ENCODE data around the gene RPAP2.
"Not testable (repeated sequence)": the region's sequence is repeated elsewhere in the genome, so short reads cannot be mapped to it uniquely, and the experiment has no call there.

The RPAP2 gene

GRCh38 chr1:92298573-92299476 lies at the start of gene RPAP2, which contains the start of gene GLMN:
Gene RPAP2, plus strand, starts transcription at chr1:92299059. Its CDS starts 15 bp downstream, at chr1:92299074.
Gene GLMN, minus strand, starts transcription at chr1:92298987. Its CDS starts 988 bp downstream, at chr1:92297999.
- DNase-seq (ENCODE audit: low read depth, low spot score), result no peak

- not testable (repeated sequence) for DNase-seq (ENCODE audit: low read depth, low spot score)
Observed at GRCh38 chr1:92254714-92255113, 44.1 kb upstream of the RPAP2 start.

DNA sequence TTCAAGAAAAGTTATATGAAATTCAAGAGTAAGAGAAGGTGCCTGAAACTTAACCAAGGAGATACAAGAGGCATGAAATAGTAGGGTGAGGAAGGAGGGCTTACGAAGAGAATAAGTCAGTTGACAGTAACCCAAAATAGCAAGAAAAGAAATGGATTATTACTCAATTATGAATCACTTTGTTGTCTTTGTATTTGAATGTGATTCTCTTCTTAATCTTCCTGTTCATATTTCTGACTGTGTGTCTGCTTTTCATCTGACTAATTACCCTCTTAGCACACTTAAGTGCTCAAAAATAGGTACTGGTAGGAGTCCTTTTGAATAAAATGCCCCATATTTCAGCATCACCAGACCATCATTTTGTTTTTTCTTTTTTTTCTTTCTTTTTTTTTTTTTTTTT lies 39.5 kb upstream of the RPAP2 start:
- no peak for DNase-seq (ENCODE audit: low read depth, low spot score)

- DNase-seq (ENCODE audit: low read depth, low spot score), result no peak
Observed at GRCh38 chr1:92262516-92262915, 36.3 kb upstream of the RPAP2 start.

GRCh38 chr1:92273039-92273438 lies 25.8 kb upstream of the RPAP2 start:
- no peak for DNase-seq (ENCODE audit: low read depth, low spot score)

- DNase-seq (ENCODE audit: low read depth, low spot score), result no peak
Observed at GRCh38 chr1:92274939-92275338, 23.9 kb upstream of the RPAP2 start.

GRCh38 chr1:92276082-92276481 lies 22.8 kb upstream of the RPAP2 start:
- DNase-seq (ENCODE audit: low read depth, low spot score), result no peak

DNA sequence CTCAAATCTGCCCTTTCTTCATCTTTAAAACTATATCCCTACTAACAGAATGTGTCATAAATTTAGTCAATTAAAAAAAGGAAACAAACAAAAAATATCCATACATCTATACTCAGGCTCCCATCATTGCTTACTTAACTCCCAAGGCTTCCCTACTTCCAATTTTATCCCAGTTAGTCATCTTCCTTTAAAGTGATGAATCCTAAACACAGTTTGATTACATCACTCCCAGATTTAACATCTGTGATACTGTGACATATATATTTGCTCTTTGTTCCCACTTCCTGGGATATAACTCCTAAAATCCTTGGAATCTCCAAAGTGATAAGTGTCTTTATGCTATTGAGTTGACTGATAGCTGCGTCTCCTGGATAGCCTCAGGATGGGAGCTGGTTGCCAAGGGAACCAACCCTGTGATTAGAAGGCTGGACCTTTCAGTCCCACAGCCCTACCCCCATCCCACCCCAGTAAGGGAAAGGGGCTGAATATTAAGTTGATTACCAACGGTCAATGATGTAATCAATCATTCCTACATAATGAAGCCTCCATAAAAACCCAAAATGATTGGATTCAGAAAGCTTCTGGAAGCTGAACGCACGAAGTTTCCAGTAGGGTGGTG lies 21.6 kb upstream of the RPAP2 start:
- DNase-seq (ENCODE audit: low read depth, low spot score), result no peak

DNA sequence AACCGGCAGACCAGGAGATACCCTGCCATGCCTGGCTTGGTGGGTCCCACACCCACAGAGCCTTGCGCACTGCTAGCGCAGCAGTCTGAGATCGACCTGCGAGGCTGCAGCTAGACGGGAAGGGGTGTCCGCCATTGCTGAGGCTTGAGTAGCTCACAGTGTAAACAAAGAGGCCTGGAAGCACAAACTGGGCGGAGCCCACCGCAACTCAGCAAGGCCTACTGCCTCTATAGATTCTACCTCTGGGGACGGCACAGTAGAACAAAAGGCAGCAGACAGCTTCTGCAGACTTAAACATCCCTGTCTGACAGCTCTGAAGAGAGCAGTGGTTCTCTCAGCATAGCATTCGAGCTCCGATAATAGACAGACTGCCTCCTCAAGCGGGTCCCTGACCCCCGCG lies 19.1 kb upstream of the RPAP2 start:
- not testable (repeated sequence) for DNase-seq (ENCODE audit: low read depth, low spot score)

DNA sequence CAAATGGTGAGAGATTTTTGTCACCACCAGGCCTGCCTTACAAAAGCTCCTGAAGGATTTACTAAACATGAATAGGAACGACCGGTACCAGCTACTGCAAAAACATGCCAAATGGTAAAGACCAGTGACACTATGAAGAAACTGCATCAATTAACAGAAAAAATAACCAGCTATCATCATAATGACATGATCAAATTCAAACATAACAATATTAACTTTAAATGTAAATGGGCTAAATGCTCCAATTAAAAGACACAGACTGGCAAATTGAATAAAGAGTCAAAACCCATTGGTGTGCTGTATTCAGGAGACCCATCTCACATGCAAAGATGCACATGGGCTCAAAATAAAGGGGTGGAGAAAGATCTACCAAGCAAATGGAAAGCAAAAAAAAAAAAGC lies 17.4 kb upstream of the RPAP2 start:
- not testable (repeated sequence) for DNase-seq (ENCODE audit: low read depth, low spot score)

GRCh38 chr1:92291372-92291999 lies 7.4 kb upstream of the RPAP2 start:
- no peak for DNase-seq (ENCODE audit: low read depth, low spot score)

DNA sequence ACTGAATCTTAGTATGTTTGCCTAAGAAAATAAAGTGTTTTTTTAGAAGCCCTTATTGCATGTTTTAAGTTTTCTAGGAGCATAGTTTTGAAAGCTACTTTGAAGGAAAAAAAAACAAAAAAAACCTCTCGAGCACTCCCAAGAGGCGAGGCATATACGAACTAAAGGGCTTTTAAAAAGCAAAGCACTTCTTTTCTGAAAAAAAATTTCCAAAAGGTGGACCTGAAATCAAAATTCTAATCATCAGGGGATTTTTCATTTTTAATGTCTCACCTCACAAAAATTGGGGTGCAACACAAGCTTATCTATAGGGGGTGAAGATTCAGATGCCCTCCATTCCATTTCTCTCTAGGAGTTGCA lies 666 bp upstream of the RPAP2 start:
- DNase-seq (ENCODE audit: low read depth, low spot score), result no peak

GRCh38 chr1:92299477-92300150 lies 755 bp downstream of the RPAP2 start:
- DNase-seq (ENCODE audit: low read depth, low spot score), result no peak

DNA sequence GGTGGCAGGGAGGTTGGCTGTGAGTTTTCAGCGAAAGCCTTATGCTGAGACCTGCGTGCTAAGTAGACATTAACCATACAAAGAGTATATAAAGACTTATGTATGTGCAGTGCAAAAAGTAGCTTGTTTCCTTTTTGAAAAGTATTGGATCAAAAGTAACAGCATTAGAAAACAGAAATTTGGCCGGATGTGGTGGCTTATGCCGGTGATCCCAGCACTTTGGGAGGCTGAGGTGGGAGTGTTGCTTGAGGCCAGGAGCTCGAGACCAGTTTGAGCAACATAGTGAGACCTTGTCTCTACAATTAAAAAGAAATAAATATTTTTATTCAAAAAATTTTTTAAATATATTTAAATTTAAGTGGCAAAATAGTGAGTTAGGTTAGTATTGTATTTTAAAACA lies 2.2 kb downstream of the RPAP2 start:
- DNase-seq (ENCODE audit: low read depth, low spot score), result no peak

GRCh38 chr1:92306020-92306419 lies 7.2 kb downstream of the RPAP2 start:
- no peak for DNase-seq (ENCODE audit: low read depth, low spot score)

GRCh38 chr1:92307980-92308379 lies 9.1 kb downstream of the RPAP2 start:
- DNase-seq (ENCODE audit: low read depth, low spot score), result no peak

DNA sequence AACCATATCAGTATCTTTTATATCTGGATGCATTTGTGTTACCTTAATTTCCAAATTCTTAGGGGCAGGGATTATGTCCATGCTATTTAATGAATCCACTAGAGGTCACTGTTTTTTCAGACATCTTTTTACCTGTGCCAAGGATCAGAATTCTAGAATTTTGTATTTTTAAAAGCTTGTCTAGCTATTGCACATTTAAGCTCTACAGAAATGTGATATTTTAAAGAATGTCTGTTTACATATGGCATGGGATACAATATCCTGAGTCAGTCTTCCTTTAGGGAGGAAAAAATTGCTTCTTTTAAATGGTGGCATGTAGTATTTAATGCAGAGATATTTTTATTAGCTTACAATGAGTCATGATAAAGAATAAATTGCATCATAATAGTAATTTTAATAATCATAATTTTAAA lies 11.3 kb downstream of the RPAP2 start:
- no peak for DNase-seq (ENCODE audit: low read depth, low spot score)

DNA sequence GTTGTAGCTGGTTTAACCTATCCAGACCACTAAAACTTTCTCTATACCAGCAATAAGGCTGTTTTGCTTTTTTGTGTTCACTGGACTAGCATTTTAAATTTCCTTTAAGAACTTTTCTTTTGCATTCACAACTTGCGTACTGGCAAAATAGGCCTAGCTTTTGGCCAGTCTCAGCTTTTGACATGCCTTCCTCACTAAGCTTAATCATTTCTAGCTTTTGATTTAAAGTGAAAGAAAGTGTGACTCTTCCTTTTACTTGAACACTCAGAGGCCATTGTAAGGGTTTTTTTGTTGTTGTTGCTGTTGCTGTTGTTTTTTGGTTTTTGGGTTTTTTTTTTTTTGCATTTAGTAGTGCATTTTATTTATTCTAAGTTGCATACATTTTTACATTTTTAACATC lies 15.2 kb downstream of the RPAP2 start:
- DNase-seq (ENCODE audit: low read depth, low spot score), result no peak

- DNase-seq (ENCODE audit: low read depth, low spot score), result no peak
Observed at GRCh38 chr1:92315766-92316599, 17.1 kb downstream of the RPAP2 start.

DNA sequence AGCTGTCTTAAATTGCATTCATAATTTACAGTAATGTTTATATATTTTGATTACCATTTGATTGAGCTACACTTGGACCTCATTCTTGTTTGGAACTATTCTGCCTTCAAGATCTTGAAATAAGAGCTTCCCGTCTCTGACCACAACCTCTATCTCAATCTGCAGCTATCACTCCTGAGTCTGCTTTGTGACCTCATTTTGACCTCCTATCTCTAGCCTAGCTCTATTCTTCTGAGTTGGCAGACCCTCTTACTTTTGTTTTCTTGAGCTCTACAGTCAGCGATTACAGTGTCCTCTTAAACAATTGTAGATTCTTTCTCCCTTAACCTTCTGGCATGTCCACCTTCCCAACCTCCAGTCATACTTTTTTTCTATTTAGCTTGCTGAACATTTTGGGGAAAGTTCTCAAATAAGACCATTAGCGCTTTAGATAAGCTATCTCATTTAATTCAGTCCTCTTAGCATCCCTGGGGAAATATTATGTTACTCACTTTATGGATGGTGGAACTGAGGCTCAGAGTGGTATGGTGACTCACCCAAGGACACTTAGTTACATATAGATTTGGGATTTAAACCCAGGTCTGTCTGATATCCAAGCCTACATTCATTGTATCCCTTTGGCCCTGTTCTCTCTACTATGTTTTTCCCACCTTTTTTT lies 19.1 kb downstream of the RPAP2 start:
- DNase-seq (ENCODE audit: low read depth, low spot score), result no peak
